GM23248 (cell line): ENCODE measurements around the gene CFAP20DC.

Experiments
- EZH2 ChIP-seq: fragments of 200-600 bp; sonication (generic); IDR thresholded peaks from 2 replicates; pipeline ENCODE4 v1.6.1; 2018; ENCODE audit warnings: antibody characterized with exemption, mild to moderate bottlenecking; ENCODE audit not compliant: insufficient read depth, poor library complexity, severe bottlenecking
- EZH2phosphoT487 ChIP-seq: fragments of 200-600 bp; sonication (generic); IDR thresholded peaks from 2 replicates; pipeline ENCODE4 v1.6.1; 2018; ENCODE audit warnings: antibody characterized with exemption, moderate library complexity, mild to moderate bottlenecking, low read depth; ENCODE audit not compliant: insufficient read depth

DNA sequence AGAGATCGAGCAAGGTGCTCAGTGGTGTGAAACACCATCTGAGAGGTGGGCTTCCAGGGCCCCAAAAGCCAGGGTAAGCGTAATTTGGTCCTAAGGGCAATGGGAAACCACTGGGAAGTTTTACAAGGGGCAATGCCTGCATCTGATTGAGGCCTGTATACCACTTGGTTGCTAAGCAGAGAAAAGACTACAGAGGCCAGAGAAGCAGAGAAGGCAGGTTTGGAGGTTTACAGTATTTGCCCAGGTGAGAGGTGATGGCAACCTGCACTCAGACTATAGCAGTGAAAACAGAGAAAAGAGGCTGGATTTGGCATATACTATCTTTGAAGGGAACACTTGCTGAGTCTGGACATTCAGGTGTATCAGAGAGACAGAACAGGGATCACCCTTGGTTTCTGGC is 249.8 kb downstream of the CFAP20DC start:
- no peak for TF ChIP-seq EZH2
- no peak for TF ChIP-seq EZH2phosphoT487
